SIG-M5 treated with dmso at 0.1 percent for 504 hours (cell line): ENCODE results near the gene ADGRV1.

Source experiments
- DNase-seq: peaks from one replicate; lab custom pipeline; 2025; ENCODE audit not compliant: unreplicated experiment; lab: John Stamatoyannopoulos, UW

ADGRV1 gene

DNA sequence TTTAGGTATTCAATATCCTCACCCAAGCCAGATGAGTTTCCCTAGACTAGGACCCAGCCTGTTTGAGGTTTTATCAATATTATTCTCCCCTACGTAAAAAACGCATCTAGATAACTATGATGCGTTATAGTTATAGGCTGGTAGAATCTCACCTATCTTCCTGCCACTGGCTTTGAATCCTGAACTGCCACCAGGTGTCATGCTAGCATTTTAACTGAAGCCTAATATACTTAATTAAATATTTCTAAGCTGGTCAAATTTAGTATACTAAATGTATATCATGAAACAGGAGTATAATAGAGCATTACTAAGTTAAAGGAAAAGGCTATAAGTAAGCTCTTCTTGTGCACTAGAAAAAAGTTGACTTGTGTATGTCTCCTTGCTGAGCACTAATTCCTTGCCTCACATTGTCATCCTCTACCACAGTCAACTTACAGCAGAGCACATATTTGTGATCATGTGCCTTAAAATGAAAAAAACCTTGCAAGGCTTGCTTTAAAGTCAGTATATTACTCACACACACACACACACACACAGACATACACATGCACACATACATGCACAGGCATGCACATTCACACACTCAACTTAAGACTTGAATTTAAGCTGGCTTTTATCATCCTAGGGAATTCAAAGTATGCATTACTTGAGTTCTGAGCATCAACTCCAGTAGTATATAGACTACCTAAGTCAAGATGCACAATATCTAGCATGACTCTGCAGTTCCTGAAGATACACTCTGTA, 303.4 kb downstream of the ADGRV1 start:
- DNase-seq = no peak

DNA sequence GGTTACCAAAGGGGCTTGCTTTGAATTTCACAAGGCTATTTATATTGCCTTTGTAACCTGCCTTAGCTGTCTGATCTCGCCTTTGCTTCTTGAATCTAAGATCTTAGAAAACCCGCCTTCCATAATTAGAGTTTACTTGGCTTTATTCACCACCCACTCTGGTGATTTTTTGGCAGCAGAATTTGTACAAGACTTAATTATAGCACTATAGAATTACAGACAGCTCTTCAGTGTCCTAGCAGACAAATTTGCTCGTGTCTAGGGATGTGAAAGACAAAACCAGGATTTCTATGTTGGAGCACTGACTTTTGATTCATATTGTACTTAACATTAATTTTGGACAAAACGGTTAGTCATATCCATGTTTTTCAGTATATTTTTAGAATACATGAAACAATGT, 306.6 kb downstream of the ADGRV1 start:
- DNase-seq = no peak

DNA sequence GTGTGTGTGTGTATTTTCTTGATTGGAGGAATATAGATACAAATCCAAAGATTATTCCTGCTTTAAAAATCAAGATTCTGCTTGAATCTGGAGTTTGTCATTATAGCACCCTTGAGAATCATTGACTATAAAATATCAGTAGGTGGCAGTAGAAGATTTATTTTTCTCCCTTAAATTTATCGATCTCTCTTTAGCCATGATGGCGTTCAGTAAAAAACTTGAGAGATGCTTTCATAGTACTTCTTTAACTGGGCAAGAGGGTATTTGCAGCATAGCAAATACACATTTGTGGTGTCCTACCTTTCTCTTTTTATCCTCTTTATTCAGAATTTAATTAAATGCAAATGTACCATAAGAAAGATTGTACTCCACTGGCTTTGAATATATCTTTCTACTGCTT, 307.7 kb downstream of the ADGRV1 start:
- peak; percentile 59 for DNase-seq

- no peak for DNase-seq
Measured at GRCh38 chr5:90866915-90867731, 308.5 kb downstream of the ADGRV1 start.

DNA sequence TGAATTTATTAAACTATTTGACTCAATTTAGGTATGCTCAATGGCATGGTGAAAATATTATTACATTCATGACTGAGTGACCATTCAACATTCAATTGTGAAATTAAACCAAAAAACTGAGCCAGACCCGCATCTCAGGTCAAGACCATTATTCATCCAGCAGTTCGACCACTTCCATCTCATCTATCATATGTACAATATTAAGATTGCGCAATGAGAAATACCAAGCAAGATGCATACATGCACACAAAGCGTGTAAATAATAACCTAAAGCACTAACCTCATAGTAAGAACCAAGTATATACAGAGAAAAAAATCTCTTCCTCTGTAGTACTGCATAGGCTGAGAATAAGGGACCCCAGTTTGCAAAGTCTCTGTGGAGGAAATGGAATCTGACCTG, 310.2 kb downstream of the ADGRV1 start:
- no peak for DNase-seq

- no peak for DNase-seq
Measured at GRCh38 chr5:90871391-90871991, 312.9 kb downstream of the ADGRV1 start.

DNA sequence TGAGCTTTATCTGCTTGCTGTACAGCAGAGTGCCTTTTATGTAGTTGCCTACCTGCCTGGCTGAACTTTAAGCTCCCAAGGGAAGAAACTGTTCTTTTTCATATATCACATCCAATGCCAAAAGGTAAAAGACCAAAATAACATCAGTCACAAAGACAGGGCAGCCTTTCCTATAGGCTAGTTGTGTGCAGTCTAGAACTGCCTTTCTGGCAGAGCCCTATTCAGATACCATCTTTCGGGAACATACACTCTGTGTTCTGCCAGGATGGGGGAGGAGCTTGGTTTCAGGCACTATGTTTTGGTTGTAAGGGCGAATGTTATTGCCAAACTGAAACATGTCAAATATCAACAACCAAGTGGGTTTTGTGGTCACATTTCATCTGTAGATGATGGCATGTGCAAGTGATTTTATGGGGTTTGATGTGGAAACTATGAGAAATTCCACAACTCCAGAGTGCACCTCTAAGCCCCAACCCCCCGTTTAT, 314.5 kb downstream of the ADGRV1 start:
- no peak for DNase-seq

- no peak for DNase-seq
Measured at GRCh38 chr5:90874066-90874465, 315.5 kb downstream of the ADGRV1 start.

GRCh38 chr5:90875456-90875855, 316.9 kb downstream of the ADGRV1 start:
- no peak for DNase-seq

- no peak for DNase-seq
Measured at GRCh38 chr5:90876366-90876765, 317.8 kb downstream of the ADGRV1 start.

DNA sequence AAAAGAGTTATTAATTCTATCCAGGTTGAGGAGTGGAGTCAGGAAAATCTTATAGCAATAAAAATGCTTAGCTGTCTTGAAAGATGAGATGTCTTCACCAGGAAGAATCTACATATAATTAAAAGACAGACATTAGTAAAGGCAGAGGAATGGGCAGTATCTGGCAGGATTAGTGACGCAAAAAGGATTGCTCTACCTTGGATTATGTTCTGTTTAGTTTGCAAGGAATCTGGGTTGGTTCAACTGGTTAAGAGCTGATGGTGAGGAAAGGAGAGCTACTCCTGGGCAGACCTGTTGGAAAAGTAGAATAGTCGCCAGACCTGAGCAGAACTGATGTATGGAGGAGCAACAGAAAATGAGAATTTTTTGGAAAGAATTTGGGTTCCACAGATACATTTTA, 318.5 kb downstream of the ADGRV1 start:
- no peak for DNase-seq

- peak; percentile 35 for DNase-seq
Measured at GRCh38 chr5:90878081-90878480, 319.5 kb downstream of the ADGRV1 start.

DNA sequence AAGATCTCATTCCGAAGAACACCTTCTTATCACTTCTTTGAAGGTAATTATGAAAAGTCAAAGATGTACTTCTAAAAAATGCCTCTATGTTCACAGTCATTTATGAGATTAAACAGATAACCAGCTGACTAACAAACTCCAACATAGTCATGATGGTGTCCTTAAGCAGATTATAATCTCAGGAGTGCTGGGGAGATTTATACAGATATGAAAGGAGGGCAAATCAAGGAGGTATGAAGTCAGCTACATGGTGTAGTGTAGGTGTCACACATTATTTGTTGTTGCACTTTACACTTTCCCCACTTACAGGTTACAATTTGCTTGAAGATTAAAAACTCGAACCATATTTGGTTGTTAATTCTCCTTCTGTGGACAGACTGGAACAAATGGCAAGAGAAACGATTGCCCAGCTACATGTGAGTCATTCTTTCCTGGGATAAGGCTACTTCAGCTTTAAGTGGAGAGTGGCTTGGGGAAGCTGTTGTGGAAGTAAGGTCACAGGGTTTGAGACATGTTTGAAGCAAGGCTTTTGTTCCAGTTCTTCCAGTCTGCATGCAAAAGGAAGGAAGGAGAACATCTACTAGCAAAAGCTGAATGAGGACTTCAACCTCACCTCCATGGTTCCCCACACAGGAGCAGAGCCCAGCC, 320.1 kb downstream of the ADGRV1 start:
- peak; percentile 12 for DNase-seq

DNA sequence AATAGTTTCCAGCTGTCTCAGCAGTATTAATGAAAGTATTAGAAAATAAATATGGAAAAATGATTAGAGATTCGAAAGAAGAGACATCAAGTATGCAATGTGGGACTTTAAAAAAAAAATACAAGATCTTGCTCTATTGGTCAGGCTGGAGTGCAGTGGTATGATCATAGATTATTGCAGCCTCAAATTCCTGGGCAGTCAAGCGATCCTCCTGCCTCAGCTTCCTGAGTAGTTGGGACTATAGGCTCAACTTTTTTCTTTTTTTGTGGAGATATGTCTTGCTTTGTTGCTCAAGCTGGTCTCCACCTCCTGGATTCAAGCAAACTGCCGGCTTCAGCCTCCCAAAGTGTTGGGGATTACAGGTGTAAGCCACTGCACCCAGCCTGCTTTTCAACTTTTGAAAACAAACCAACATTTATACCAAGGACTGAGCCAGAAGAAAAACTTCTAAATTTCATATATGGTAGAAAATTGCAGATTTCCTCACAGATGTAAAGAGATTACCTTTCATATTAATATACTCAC, 323.1 kb downstream of the ADGRV1 start:
- DNase-seq = no peak

- DNase-seq = no peak
Measured at GRCh38 chr5:90882448-90882847, 323.9 kb downstream of the ADGRV1 start.

DNA sequence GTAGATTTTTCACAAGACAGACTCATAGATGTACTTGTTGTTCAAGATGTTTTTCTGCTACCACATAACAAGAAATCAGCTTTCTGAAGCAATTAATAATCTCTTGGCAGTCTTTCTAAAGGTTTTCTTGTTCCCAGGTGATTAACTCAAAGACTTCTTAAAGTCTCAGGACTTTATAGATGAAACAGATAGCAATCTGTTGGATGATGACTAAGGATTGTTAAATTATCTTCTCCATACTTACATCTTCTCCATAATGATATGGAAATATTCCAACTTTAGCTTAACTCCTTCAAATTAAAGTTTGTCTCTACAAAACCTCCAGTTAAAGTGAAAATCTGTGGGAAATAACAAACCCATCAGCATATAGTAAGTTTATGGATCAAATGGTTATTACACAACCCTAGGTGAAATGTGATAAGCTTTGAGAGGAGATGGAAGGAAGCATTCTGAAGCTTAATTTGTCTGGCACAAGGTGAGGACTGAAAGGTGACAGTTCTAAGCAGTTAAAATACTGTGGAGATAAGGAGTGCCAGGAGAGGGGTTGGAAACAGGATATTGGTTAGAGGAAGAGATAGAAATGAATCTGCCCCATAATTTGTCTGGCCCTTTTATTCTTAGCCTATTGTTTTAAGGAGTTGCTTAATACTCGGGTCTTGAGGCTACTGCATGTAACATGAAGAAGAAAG, 326.7 kb downstream of the ADGRV1 start:
- no peak for DNase-seq

DNA sequence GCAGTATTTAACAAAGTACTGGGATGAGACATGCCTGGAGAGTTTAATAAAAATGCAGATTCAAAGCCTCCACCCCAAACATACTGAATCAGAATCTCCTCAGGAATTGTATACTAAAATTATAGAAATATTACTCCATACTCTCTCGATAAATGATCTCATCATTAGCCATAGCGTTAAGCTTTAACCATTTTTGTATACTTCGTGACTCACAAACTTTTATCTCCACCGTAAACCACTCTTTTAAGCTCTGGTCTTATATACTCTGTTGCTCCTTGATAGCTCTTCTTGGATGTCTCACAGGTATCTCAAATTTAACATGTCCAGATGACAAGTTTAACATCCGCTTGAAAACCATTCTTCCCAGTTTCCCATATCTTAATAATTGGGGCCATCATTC, 327.8 kb downstream of the ADGRV1 start:
- no peak for DNase-seq

- DNase-seq = no peak
Measured at GRCh38 chr5:90888511-90889324, 330.1 kb downstream of the ADGRV1 start.

DNA sequence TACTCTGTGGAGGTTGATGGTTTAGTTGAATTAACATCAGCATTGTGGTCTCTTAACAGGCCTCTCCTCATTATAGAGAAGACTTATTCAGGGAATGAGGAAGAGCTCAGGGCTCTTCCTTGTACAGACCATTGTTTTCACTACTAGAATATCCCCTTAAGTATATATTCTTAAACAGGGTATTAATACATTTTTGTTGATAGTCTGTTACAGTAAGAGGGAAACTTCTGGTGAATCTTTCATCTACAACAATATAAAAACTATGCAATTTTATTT, 330.7 kb downstream of the ADGRV1 start:
- no peak for DNase-seq

GRCh38 chr5:90890180-90890579, 331.6 kb downstream of the ADGRV1 start:
- no peak for DNase-seq
